Neural progenitor cell (in vitro differentiated cells): ENCODE data around the gene SPSB1.

Source experiments
- EZH2 ChIP-seq: fragments of 200-600 bp; sonication (generic); IDR thresholded peaks from 2 replicates; pipeline ENCODE4 v1.6.1; 2017; ENCODE audit warnings: antibody characterized with exemption, mild to moderate bottlenecking, moderate library complexity
- EZH2phosphoT487 ChIP-seq: fragments of 200-600 bp; sonication (generic); IDR thresholded peaks from 2 replicates; pipeline ENCODE4 v1.6.1; 2017; ENCODE audit warnings: antibody characterized with exemption
- TF ChIP-seq, protein P1 (sequence below): fragments of 200-600 bp; sonication (generic); IDR thresholded peaks from 2 replicates; pipeline ENCODE4 v1.5.1; 2017; ENCODE audit warnings: antibody characterized with exemption, mild to moderate bottlenecking

GRCh38 chr1:9296850-9297249, 4.2 kb downstream of the SPSB1 start:
- TF ChIP-seq, protein P1, sequence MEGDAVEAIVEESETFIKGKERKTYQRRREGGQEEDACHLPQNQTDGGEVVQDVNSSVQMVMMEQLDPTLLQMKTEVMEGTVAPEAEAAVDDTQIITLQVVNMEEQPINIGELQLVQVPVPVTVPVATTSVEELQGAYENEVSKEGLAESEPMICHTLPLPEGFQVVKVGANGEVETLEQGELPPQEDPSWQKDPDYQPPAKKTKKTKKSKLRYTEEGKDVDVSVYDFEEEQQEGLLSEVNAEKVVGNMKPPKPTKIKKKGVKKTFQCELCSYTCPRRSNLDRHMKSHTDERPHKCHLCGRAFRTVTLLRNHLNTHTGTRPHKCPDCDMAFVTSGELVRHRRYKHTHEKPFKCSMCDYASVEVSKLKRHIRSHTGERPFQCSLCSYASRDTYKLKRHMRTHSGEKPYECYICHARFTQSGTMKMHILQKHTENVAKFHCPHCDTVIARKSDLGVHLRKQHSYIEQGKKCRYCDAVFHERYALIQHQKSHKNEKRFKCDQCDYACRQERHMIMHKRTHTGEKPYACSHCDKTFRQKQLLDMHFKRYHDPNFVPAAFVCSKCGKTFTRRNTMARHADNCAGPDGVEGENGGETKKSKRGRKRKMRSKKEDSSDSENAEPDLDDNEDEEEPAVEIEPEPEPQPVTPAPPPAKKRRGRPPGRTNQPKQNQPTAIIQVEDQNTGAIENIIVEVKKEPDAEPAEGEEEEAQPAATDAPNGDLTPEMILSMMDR = no peak
- TF ChIP-seq EZH2 (no peak), EZH2phosphoT487 (no peak)
